Common myeloid progenitor, CD34-positive (primary cell): ENCODE measurements around the gene SNPH.

ENCODE experiments used
- CTCF ChIA-PET: fragments of 350-600 bp; sonication (Branson Sonifier 250); formaldehyde crosslinking; loops from one replicate; lab custom pipeline; 2021; ENCODE audit warnings: antibody characterized with exemption; lab: Charles Lee
- POLR2A ChIA-PET: fragments of 350-600 bp; sonication (Branson Sonifier 250); formaldehyde crosslinking; loops from one replicate; lab custom pipeline; 2021; ENCODE audit warnings: antibody characterized with exemption; lab: Charles Lee
- DNase-seq, 3 donors: peaks; one replicate each; pipeline versions ENCODE4 v3.0.0 to v3.0.0-alpha.2; 2013
- H3K27ac ChIP-seq, 2 experiments: 1 replicate in 1 of 2; 2 replicates in 1 of 2; pipeline ENCODE4 v1.7.0; 2013; ENCODE audit warnings: inconsistent platforms in 2 of 2, low read length in 2 of 2, mild to moderate bottlenecking in 2 of 2, low read depth in 1 of 2, moderate library complexity in 1 of 2; ENCODE audit not compliant: severe bottlenecking in 2 of 2, insufficient read depth in 1 of 2, poor library complexity in 1 of 2
- H3K27me3 ChIP-seq, 5 experiments: replicated peaks in 2 of 5; 1 replicate in 3 of 5; 2 replicates in 2 of 5; pipeline versions ENCODE4 v1.6.1 to v1.7.0; 2013; ENCODE audit warnings: low read length in 4 of 5, mild to moderate bottlenecking in 2 of 5, moderate library complexity in 2 of 5, inconsistent platforms in 1 of 5; ENCODE audit not compliant: insufficient read depth in 5 of 5, control insufficient read depth in 4 of 5
- H3K36me3 ChIP-seq, 4 experiments: 1 replicate in 2 of 4; 2 replicates in 2 of 4; pipeline versions ENCODE4 v1.6.1 to v1.7.0; 2013; ENCODE audit warnings: low read length in 3 of 4, control low read depth in 1 of 4, mild to moderate bottlenecking in 1 of 4; ENCODE audit not compliant: control insufficient read depth in 4 of 4, insufficient read depth in 4 of 4
- H3K4me1 ChIP-seq, 4 experiments: 1 replicate in 3 of 4; 2 replicates in 1 of 4; pipeline versions ENCODE4 v1.6.1 to v1.7.1; 2013; ENCODE audit warnings: low read length in 3 of 4, mild to moderate bottlenecking in 3 of 4, control low read depth in 1 of 4, inconsistent platforms in 1 of 4, moderate library complexity in 1 of 4; ENCODE audit not compliant: control insufficient read depth in 4 of 4, insufficient read depth in 4 of 4; ENCODE audit errors: control extremely low read depth in 1 of 4
- H3K4me3 ChIP-seq, 7 experiments: 1 replicate in 4 of 7; 2 replicates in 3 of 7; pipeline versions ENCODE4 v1.5.1 to v1.7.0; 2013; ENCODE audit warnings: mild to moderate bottlenecking in 7 of 7, low read length in 6 of 7, moderate library complexity in 6 of 7, inconsistent platforms in 2 of 7, low read depth in 2 of 7, control low read depth in 1 of 7; ENCODE audit not compliant: insufficient read depth in 4 of 7, control insufficient read depth in 1 of 7; ENCODE audit errors: extremely low read depth in 1 of 7
- H3K9me3 ChIP-seq, 5 experiments: 1 replicate in 4 of 5; 2 replicates in 1 of 5; pipeline versions ENCODE4 v1.6.1 to v1.7.1; 2013; ENCODE audit warnings: low read length in 4 of 5, mild to moderate bottlenecking in 2 of 5, inconsistent platforms in 1 of 5, low read depth in 1 of 5, moderate library complexity in 1 of 5; ENCODE audit not compliant: control insufficient read depth in 4 of 5, insufficient read depth in 2 of 5; ENCODE audit errors: control extremely low read depth in 1 of 5
- WGBS: methylation state at CpG from one replicate; pipeline ENCODE4 v1.1.5; 2013; ENCODE audit not compliant: insufficient coverage; 5-methylcytosine and 5-hydroxymethylcytosine counted together

Gene SNPH

GRCh38 chr20:1295276-1295930, 29.3 kb downstream of the SNPH start:
- POLR2A ChIA-PET, result no interaction called here
- peaks cover 0 to 5% (median 1%) of the 10 kb centered on the region in 4 experiments for H3K4me1 ChIP-seq
- H3K4me3 ChIP-seq, result no peak overlapping the region
- WGBS, result 96% methylated on average over 15 of the region's 20 CpGs
- no peaks in the 10 kb centered on the region for H3K27me3 ChIP-seq
- CTCF ChIA-PET, result no interaction called here
- H3K9me3 ChIP-seq, result no peaks in the 10 kb centered on the region
- no peaks in the 10 kb centered on the region for H3K36me3 ChIP-seq
- H3K27ac ChIP-seq, result no peak overlapping the region
- DNase-seq, result no peak

- CTCF ChIA-PET, result no interaction called here
- POLR2A ChIA-PET, result no interaction called here
- H3K27me3 ChIP-seq, result no peaks in the 10 kb centered on the region
- peaks cover 0 to 13% (median 9%) of the 10 kb centered on the region in 4 experiments for H3K4me1 ChIP-seq
- no peak for DNase-seq
- WGBS, result 98% methylated on average over 14 of the region's 20 CpGs
- H3K9me3 ChIP-seq, result no peaks in the 10 kb centered on the region
- H3K36me3 ChIP-seq, result no peaks in the 10 kb centered on the region
- H3K27ac ChIP-seq, result no peak overlapping the region
- H3K4me3 ChIP-seq, result no peak overlapping the region
Measured at GRCh38 chr20:1296117-1296610, 30.1 kb downstream of the SNPH start.

GRCh38 chr20:1296922-1297321, 30.8 kb downstream of the SNPH start:
- no peak for DNase-seq
- Histone ChIP-seq H3K27me3 (no peaks in the 10 kb centered on the region), H3K4me1 (peaks cover 0 to 14% (median 10%) of the 10 kb centered on the region in 4 experiments), H3K27ac (no peak overlapping the region), H3K9me3 (no peaks in the 10 kb centered on the region), H3K4me3 (no peak overlapping the region), H3K36me3 (no peaks in the 10 kb centered on the region)
- POLR2A ChIA-PET, result no interaction called here
- CTCF ChIA-PET, result interaction anchor here (1.3 kb wide), 1 partner anchor 17 kb away, joined by 3 read pairs; no protein-coding TSS in a partner anchor
- 97% methylated on average over 13 of the region's 14 CpGs for WGBS

GRCh38 chr20:1297486-1297885, 31.4 kb downstream of the SNPH start:
- no peak overlapping the region for H3K4me3 ChIP-seq
- peaks cover 0 to 14% (median 10%) of the 10 kb centered on the region in 4 experiments for H3K4me1 ChIP-seq
- no peaks in the 10 kb centered on the region for H3K36me3 ChIP-seq
- WGBS, result 93% methylated on average over 2 of the region's 2 CpGs
- no peak for DNase-seq
- no peaks in the 10 kb centered on the region for H3K27me3 ChIP-seq
- H3K9me3 ChIP-seq, result no peaks in the 10 kb centered on the region
- no peak overlapping the region for H3K27ac ChIP-seq
- POLR2A ChIA-PET, result no interaction called here
- CTCF ChIA-PET, result interaction anchor here (1.3 to 1.9 kb wide), 3 partner anchors 17 to 25 kb away, joined by 3 to 5 read pairs (median 5); no protein-coding TSS in a partner anchor

- H3K9me3 ChIP-seq, result no peaks in the 10 kb centered on the region
- H3K27me3 ChIP-seq, result no peaks in the 10 kb centered on the region
- peaks cover 0 to 14% (median 10%) of the 10 kb centered on the region in 4 experiments for H3K4me1 ChIP-seq
- H3K36me3 ChIP-seq, result no peaks in the 10 kb centered on the region
- H3K4me3 ChIP-seq, result no peak overlapping the region
- no peak overlapping the region for H3K27ac ChIP-seq
- no peak for DNase-seq
- 98% methylated on average over 5 of the region's 5 CpGs for WGBS
- ChIA-PET POLR2A (no interaction called here), CTCF (interaction anchor here (1.3 to 1.9 kb wide), 3 partner anchors 16 to 26 kb away, joined by 3 to 5 read pairs (median 5); no protein-coding TSS in a partner anchor)
Measured at GRCh38 chr20:1298166-1298565, 32.1 kb downstream of the SNPH start.

- ChIA-PET POLR2A (no interaction called here), CTCF (interaction anchor here (0.6 to 1.9 kb wide), 5 partner anchors 8 to 304 kb away, joined by 3 to 5 read pairs (median 3); no protein-coding TSS in a partner anchor)
- DNase-seq, result no peak
- Histone ChIP-seq H3K27ac (no peak overlapping the region), H3K9me3 (no peaks in the 10 kb centered on the region), H3K36me3 (no peaks in the 10 kb centered on the region), H3K27me3 (no peaks in the 10 kb centered on the region), H3K4me3 (no peak overlapping the region), H3K4me1 (peaks cover 0 to 14% (median 10%) of the 10 kb centered on the region in 4 experiments)
- WGBS, result 100% methylated on average over 4 of the region's 10 CpGs
Measured at GRCh38 chr20:1298888-1299511, 32.9 kb downstream of the SNPH start.

GRCh38 chr20:1299522-1299921, 33.4 kb downstream of the SNPH start:
- CTCF ChIA-PET, result interaction anchor here (1.1 to 1.9 kb wide), 2 partner anchors 9 to 27 kb away, joined by 3 to 5 read pairs; no protein-coding TSS in a partner anchor
- H3K9me3 ChIP-seq, result no peaks in the 10 kb centered on the region
- H3K4me1 ChIP-seq, result peaks cover 0 to 14% (median 10%) of the 10 kb centered on the region in 4 experiments
- DNase-seq, result peak; percentile 20 to 46 (median 35)
- WGBS, result 91% methylated on average over 8 of the region's 9 CpGs
- H3K27ac ChIP-seq, result no peak overlapping the region
- H3K36me3 ChIP-seq, result no peaks in the 10 kb centered on the region
- POLR2A ChIA-PET, result no interaction called here
- no peaks in the 10 kb centered on the region for H3K27me3 ChIP-seq
- H3K4me3 ChIP-seq, result no peak overlapping the region
